Measurements from ENCODE around the gene ST14. TPM values are rescaled to one million over a fixed set of nuclear protein-coding genes. Genes with fewer than 3 reads are reported as not detected.

ST14 gene
- polyA plus RNA-seq, 4 donors, result 0.82 to 36.0 (median 29.7) TPM

Other genes with a start within 250 kb of the ST14 start
- 10 to 100 TPM in 2 of 4 donors, 1 to 10 TPM in 2; 8.5 to 11.8 (median 10.1) TPM for gene PRDM10, start 156.9 kb upstream of the ST14 start, polyA plus RNA-seq (ENCODE audit: insufficient read length in 4 of 4)
- 100 to 1,000 TPM; 230 to 504 (median 454) TPM for gene APLP2, start 89.9 kb upstream of the ST14 start, polyA plus RNA-seq (ENCODE audit: insufficient read length in 4 of 4)
- 10 to 100 TPM; 44.8 to 62.7 (median 58.1) TPM for gene ZBTB44, start 155.1 kb downstream of the ST14 start, polyA plus RNA-seq (ENCODE audit: insufficient read length in 4 of 4)